Activated T-cell treated with anti-CD3 and anti-CD28 coated beads for 24 hours (primary cell): ENCODE measurements around the gene PRR32.
"Not testable (repeated sequence)": the region's sequence is repeated elsewhere in the genome, so short reads cannot be mapped to it uniquely, and the experiment has no call there.

Experiments used
- DNase-seq: peaks from one replicate; pipeline ENCODE4 v3.0.0-alpha.2; 2020; ENCODE audit warnings: low read depth

The PRR32 gene, protein sequence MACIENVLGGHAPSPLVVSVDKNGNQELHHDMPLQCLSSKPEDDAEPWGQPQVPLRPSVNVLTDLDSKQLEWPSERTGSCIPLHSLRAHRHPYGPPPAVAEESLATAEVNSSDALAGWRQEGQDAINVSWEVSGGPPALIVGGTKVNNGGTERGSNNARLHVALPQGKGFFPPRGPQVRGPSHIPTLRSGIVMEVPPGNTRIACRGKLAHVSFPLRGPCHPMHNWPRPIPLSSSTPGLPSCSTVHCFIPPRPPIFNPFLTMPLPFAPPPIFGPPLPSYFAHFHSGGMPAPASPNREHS

DNA sequence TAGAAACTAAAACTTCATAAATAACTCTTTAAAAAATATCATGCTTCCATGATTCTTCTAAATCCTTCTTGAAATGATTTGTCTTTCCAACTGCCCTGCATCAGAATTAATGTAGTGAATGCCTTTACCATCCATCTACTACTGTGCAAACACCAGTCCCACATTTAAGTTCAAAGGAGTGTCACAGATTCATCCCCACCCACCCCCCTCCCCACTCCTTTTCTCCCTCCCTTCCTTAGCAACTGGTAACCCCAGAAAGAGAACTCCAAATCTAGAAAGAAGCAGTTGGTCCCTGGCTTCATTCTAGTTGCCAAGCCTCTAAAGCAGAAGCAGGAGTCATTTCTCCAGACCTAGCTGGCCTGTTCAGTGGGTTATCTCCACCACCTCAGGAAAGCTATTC lies at the start of gene PRR32:
Gene PRR32, plus strand, starts transcription at position 301 of the 400 bp plus-strand sequence. CDS start 115 bp downstream, outside the sequence.
- no peak for DNase-seq

DNA sequence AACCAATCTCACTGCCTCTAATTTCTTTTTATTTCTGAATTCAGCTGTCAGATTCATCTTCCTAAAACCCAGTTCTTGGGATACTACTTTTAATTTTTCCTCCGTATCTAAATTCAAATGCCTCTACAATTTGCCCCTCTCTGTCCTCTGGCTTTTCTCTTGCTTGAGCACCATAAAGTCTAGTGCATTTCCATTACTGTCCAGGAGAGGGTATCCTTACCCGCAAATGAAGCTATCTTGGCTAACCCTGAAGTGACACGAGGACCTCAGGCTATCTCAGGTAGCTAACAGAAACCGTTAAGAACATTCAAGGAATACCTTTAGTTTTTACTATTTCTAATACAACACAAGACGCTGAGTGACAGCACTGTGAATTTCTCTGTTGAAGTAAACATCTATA lies 49.4 kb upstream of the PRR32 start:
- DNase-seq: no peak

DNA sequence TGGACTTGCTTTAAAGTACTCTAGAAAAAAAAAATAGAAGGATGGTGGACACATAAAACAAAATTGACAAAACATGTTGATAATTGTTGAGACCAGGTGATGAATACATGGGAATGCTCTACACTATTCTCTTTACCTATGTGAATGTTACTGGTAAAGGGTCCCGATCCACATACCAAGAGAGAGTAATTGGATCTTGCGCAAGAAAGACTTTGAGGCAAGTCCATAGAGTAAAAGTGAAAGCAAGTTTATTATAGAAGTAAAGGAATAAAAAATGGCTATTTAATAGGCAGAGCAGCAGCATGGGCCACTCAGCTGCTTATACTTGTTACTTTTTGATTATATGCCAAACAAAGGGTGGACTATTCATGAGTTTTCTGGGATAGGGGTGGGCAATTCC lies 34.0 kb upstream of the PRR32 start:
- DNase-seq: no peak

DNA sequence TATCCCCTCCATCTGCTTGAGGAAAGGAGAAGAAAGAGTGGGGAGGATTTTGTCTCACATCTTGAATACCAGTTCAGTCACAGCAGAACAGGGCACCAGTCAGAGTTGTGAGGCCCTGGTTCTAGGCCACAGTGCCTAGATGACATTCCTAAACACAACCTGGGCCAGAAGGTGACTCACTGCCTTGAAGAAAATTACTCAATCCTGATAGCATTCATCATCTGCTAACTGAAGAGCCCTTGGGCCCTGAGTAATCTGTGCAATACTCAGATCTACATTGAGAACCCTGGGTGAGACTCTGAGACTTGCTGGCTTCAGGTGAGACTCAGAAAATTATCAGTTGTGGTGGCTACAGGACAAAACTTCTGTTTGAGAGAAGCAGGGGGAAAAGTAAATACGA lies 20.5 kb upstream of the PRR32 start:
- no peak for DNase-seq

DNA sequence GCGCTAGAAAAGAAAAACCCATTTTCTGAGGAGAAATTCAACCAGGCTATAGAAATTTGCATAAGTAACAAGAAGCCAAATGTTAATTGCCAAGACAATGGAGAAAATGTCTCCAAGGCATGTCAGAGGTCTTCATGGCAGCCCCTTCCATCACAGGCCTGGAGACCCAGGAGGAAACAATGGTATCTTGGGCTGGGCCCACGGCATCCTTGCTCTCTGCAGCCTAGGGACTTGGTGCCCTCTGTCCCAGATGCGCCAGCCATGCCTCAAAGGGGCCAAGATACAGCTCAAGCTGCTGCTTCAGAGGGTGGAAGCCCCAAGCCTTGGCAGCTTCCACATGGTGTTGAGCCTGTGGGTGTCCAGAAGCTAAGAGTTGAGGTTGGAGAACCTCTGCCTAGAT lies 12.7 kb upstream of the PRR32 start:
- not testable (repeated sequence) for DNase-seq

DNA sequence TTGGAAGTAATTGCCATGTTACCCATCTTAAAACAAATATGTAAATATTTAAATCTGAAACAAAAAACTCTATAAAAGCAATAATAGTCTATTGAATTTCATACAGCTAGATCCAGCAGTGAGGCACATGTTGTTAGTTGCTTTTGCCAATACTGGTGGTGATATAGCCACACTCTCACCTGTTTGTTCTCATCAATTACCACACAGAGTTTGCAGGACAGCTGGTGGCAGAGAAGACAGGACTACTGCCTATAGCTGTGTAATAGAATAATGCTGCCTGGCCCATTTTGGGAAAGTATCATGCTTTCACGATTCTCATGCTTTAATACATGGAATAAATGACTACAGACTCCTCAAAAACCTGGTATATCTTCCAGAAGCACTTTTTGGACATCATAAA lies 3.7 kb upstream of the PRR32 start:
- DNase-seq: no peak

DNA sequence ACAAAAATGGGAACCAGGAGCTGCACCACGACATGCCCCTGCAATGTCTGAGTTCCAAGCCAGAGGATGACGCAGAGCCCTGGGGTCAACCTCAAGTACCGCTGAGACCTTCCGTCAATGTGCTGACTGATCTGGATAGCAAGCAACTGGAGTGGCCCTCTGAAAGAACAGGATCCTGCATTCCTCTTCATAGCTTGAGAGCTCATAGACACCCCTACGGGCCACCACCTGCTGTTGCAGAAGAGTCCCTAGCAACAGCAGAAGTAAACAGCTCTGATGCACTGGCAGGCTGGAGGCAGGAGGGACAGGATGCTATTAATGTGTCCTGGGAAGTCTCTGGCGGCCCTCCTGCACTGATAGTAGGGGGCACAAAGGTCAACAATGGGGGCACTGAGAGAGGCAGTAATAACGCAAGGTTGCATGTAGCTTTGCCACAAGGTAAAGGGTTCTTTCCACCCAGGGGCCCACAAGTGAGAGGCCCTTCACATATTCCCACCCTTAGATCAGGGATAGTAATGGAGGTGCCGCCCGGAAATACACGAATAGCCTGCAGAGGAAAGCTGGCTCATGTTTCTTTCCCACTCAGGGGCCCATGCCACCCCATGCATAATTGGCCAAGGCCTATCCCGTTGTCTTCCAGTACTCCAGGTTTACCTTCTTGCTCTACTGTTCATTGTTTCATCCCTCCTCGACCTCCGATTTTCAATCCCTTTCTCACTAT lies 1.3 kb downstream of the PRR32 start:
- DNase-seq: no peak

DNA sequence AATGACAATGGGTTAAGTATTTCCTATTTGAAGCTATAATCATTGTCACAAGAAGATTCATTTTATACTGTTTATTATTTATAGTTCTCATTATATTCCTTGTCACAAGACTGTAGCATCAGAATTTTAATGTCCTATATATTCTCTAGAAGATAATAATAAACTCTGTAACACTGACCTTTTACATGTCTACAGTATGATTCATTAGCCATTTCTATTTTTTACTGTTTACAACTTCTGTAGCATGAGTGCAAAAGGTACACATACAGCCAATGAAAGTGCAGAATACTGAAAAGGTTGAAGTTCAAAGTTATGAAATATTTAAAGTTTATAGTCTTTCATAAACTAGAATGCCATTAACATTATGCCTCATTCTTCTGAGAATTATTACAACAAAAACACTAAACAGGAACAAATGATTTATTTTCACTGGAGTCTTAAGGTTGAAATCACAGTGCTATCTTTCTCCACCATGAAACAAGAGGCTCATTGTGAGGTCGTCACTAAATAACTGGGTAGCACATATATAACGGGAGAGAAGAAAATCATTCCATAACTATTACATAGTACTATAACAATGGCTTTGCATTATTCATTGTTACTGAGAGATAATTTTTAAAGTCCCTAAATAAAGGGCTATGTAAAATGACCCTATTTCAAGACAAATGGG lies 4.9 kb downstream of the PRR32 start:
- DNase-seq: no peak

DNA sequence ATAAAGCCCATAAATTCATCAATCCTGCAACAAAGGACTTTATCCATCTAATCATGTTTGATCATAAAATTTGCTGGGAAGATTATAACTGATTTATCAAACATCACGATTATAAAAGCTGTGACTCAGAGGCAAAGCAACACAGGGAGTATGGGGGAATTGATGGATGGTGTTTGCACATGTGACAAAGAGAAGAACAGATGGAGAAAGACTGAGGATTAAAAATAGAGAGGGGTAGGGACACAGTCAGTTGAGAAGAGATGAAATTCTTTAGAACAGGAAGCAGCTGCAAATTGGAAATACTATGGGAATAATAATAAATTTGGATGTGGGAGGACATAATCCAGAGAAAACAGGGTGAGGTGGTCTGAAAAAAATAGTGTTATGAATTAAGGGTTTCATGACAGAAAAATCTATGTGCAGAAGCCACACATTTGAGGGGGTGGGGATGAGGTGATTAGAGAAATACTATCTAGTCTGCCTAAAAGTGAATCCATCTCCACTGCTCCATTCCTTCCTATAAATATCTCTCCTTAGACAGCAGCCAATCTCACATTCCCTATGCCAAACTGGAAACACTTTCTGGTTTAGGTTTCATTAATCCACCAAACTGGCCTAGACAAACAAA lies 6.2 kb downstream of the PRR32 start:
- DNase-seq: no peak

DNA sequence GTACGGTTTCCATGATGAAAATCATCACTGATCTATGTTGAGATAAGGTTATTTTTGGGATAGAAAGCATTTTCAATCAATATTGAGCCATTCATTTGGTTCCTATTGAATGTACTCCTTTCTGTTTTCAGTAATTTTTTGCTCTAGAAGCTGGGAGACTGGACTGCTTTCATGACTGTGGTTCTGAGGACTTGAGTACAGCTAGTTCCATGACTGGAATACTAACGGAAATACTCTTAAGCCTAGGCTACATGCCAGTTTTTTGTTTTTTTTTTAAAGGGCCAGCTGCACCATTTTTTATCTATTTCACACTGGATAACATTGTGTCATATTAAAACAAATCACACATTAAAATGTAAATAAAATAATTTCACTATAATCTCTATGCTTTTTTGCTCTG lies 16.7 kb downstream of the PRR32 start:
- DNase-seq: no peak

DNA sequence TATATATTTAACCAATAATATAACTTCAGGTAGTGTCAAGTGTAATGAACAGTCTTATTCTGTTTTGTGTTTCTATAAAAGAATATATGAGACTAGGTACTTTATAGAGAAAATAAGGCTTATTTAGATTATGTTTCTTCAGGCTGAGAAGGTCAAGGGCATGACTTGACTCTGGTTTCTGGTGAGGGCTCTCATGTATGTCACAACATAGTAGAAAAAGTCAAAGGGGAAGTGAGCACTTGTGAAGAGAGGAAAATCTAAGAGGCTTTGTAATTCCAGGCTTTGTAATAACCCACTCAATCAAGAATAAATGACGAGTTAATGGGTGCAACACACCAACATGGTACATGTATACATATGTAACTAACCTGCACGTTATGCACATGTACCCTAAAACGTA lies 27.6 kb downstream of the PRR32 start:
- no peak for DNase-seq

DNA sequence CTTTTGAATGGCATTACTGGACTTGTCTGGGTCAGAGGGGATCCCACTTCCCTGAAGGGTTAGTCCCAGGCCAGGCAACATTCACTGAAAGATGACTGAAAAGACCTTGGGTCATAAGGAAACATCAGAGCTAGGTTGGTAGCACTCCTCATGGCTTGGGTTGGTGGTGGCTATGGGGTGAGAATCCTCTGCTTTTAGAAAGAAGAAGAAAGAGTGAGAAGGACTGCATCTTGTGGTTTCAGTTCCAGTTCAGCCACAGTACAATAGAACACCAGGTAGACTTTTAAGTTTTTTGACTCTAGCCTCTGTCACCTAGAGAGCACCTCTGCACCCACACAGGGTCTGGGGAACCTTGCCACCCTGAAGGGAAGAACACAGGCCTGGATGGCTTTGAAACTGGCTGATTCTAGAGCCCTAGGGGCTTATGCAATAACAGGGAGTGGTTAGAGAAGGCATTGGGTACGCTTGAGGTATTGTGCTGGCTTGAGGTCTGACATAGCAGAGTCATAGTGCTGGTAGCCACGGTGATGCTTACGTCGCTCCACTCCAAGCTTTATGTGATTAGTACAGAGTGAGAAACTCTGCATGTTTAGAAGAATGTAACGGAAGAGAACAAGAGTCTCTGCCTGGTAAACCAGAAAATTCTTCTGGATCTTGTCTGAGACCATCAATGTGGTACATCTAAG lies 36.5 kb downstream of the PRR32 start:
- no peak for DNase-seq
